ENCODE measurements around the gene PDE4A. TPM values are rescaled to one million over a fixed set of nuclear protein-coding genes. Genes with fewer than 3 reads are reported as not detected.

PDE4A gene
- total RNA-seq, 1 donor from 2014 or later, result 20.0 TPM

DNA sequence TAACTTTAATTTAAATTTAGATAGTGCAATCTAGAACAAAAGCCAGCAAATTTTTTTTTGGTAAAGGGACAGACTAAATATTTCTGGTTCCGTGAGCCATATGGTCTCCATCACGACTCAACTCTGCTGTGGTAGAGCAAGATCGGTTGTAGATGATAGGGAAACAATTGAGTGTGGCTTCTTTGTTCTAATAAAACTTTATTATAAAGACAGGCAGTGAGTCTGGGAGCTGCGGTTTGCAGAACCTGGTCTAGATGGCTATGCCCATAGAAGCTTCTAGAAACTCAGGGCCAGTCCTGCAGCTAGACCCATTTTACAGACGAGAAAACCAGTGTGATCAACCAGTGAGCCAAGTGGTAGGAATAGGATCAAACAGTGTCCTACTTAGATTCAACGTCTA lies 28.2 kb upstream of the PDE4A start:
- intact Hi-C loops (cut with micrococcal nuclease), result loop anchor here (5.0 kb wide), 2 partner anchors 115 to 135 kb away; no protein-coding TSS in a partner anchor
- H3K4me1 ChIP-seq, result peaks cover 25% of the 10 kb centered on the region
- H3K27ac ChIP-seq (replicated peaks), result no peak overlapping the region
- H3K36me3 ChIP-seq, result peaks cover 58% of the 10 kb centered on the region
- H3K9me3 ChIP-seq (replicated peaks), result no peaks in the 10 kb centered on the region
- H3K4me3 ChIP-seq, result no peak overlapping the region
- no peaks in the 10 kb centered on the region for H3K27me3 ChIP-seq (ENCODE audit: low read depth)
- no peak for DNase-seq
- no peak for TF ChIP-seq CTCF (IDR thresholded peaks at IDR 0.05; ENCODE audit: borderline replicate concordance)

- Histone ChIP-seq H3K4me3 (no peak overlapping the region), H3K9me3 (replicated peaks) (no peaks in the 10 kb centered on the region), H3K27me3 (ENCODE audit: low read depth) (no peaks in the 10 kb centered on the region), H3K4me1 (peaks cover 35% of the 10 kb centered on the region), H3K27ac (replicated peaks) (no peak overlapping the region), H3K36me3 (peaks cover 58% of the 10 kb centered on the region)
- TF ChIP-seq CTCF (IDR thresholded peaks at IDR 0.05; ENCODE audit: borderline replicate concordance), result no peak
- DNase-seq, result no peak
- intact Hi-C loops (cut with micrococcal nuclease), result loop anchor here (5.0 kb wide), 2 partner anchors 116 to 136 kb away; no protein-coding TSS in a partner anchor
These were observed 27.2 kb upstream of the PDE4A start for GRCh38 chr19:10393137-10393536.

- no peak for DNase-seq
- Histone ChIP-seq H3K4me1 (peaks cover 42% of the 10 kb centered on the region), H3K36me3 (peaks cover 58% of the 10 kb centered on the region), H3K4me3 (no peak overlapping the region), H3K27ac (replicated peaks) (no peak overlapping the region), H3K9me3 (replicated peaks) (no peaks in the 10 kb centered on the region), H3K27me3 (ENCODE audit: low read depth) (no peaks in the 10 kb centered on the region)
- no peak for TF ChIP-seq CTCF (IDR thresholded peaks at IDR 0.05; ENCODE audit: borderline replicate concordance)
- intact Hi-C loops (cut with micrococcal nuclease), result no loop called here
These were observed 25.3 kb upstream of the PDE4A start for GRCh38 chr19:10395003-10395402.

GRCh38 chr19:10395436-10395835 lies 24.9 kb upstream of the PDE4A start:
- Histone ChIP-seq H3K4me1 (peaks cover 46% of the 10 kb centered on the region), H3K27ac (replicated peaks) (no peak overlapping the region), H3K9me3 (replicated peaks) (no peaks in the 10 kb centered on the region), H3K36me3 (peaks cover 58% of the 10 kb centered on the region), H3K4me3 (no peak overlapping the region), H3K27me3 (ENCODE audit: low read depth) (no peaks in the 10 kb centered on the region)
- no peak for DNase-seq
- intact Hi-C loops (cut with micrococcal nuclease), result no loop called here
- no peak for TF ChIP-seq CTCF (IDR thresholded peaks at IDR 0.05; ENCODE audit: borderline replicate concordance)

GRCh38 chr19:10395917-10396316 lies 24.4 kb upstream of the PDE4A start:
- peaks cover 51% of the 10 kb centered on the region for H3K4me1 ChIP-seq
- H3K9me3 ChIP-seq (replicated peaks), result no peaks in the 10 kb centered on the region
- H3K27me3 ChIP-seq (ENCODE audit: low read depth), result no peaks in the 10 kb centered on the region
- no peak overlapping the region for H3K4me3 ChIP-seq
- intact Hi-C loops (cut with micrococcal nuclease), result no loop called here
- H3K27ac ChIP-seq (replicated peaks), result no peak overlapping the region
- peaks cover 56% of the 10 kb centered on the region for H3K36me3 ChIP-seq
- no peak for DNase-seq
- TF ChIP-seq CTCF (IDR thresholded peaks at IDR 0.05; ENCODE audit: borderline replicate concordance), result no peak
